ENCODE data around the gene SLFN12. TPM values are rescaled to one million over a fixed set of nuclear protein-coding genes. Genes with fewer than 3 reads are reported as not detected.
A peak's percentile ranks its signal among the peaks of the same experiment; 100 is the strongest.
"Not testable (repeated sequence)": the region's sequence is repeated elsewhere in the genome, so short reads cannot be mapped to it uniquely, and the experiment has no call there.

Gene SLFN12
- total RNA-seq, 1 donor from 2014 or later, result 6.6 TPM

DNA sequence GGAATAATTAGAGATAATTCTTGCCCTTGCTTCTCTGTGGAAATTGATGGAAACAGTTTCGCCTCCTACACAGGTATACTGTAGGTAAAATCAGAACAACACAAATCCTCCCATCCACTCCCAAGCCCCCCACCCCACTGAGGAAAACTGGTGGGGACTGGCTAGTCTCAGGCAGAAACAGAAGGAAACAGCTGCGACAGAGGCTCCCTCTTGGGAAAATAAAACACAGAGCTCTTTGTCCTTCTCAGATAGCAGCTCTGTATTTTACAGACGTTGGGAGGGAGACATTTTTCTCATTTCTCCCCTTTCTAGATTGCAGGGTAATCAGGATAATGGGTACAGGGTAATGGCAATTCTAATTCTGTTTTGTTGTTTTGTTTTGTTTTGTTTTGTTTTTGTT, 15.2 kb upstream of the SLFN12 start:
- H3K4me3 Mint-ChIP-seq, result peak overlapping the region; percentile 67
- no peaks in the 10 kb centered on the region for H3K27me3 Mint-ChIP-seq (ENCODE audit: insufficient read depth)
- peaks cover 27% of the 10 kb centered on the region for H3K4me1 Mint-ChIP-seq (ENCODE audit: low read depth)
- intact Hi-C loops (cut with micrococcal nuclease), result no loop called here
- peak overlapping the region; percentile 66 for H3K27ac Mint-ChIP-seq
- H3K9me3 Mint-ChIP-seq, result no peaks in the 10 kb centered on the region
- no peak for DNase-seq (ENCODE audit: low spot score)
- H3K36me3 Mint-ChIP-seq (ENCODE audit: low read depth), result peaks cover 40% of the 10 kb centered on the region

DNA sequence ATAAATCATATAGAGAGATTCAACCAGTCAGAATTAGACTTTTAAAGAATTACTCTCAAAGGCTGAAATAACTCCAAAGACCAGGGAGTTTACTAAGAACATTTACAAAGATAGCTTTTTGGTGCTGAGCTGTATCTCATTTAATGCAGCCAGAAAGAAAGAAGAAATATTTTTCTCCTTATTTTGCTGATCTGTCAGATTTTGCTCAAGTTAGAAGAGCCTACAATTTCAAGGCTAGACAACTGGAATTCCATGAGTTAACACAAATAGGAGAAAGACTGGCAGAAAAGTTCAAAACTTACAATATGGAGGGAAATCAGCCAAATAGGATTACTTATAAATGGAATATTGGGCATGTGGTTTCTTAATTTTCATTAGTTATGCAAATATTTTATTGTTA, 6.1 kb upstream of the SLFN12 start:
- no peak overlapping the region for H3K27ac Mint-ChIP-seq
- H3K4me3 Mint-ChIP-seq, result no peak overlapping the region
- H3K4me1 Mint-ChIP-seq (ENCODE audit: low read depth), result peaks cover 8% of the 10 kb centered on the region
- no peaks in the 10 kb centered on the region for H3K9me3 Mint-ChIP-seq
- intact Hi-C loops (cut with micrococcal nuclease), result loop anchor here (10.0 kb wide), 1 partner anchor 294 kb away; the partner anchor contains the start of genes NLE1 and UNC45B
- no peak for DNase-seq (ENCODE audit: low spot score)
- no peaks in the 10 kb centered on the region for H3K27me3 Mint-ChIP-seq (ENCODE audit: insufficient read depth)
- H3K36me3 Mint-ChIP-seq (ENCODE audit: low read depth), result peaks cover 32% of the 10 kb centered on the region

DNA sequence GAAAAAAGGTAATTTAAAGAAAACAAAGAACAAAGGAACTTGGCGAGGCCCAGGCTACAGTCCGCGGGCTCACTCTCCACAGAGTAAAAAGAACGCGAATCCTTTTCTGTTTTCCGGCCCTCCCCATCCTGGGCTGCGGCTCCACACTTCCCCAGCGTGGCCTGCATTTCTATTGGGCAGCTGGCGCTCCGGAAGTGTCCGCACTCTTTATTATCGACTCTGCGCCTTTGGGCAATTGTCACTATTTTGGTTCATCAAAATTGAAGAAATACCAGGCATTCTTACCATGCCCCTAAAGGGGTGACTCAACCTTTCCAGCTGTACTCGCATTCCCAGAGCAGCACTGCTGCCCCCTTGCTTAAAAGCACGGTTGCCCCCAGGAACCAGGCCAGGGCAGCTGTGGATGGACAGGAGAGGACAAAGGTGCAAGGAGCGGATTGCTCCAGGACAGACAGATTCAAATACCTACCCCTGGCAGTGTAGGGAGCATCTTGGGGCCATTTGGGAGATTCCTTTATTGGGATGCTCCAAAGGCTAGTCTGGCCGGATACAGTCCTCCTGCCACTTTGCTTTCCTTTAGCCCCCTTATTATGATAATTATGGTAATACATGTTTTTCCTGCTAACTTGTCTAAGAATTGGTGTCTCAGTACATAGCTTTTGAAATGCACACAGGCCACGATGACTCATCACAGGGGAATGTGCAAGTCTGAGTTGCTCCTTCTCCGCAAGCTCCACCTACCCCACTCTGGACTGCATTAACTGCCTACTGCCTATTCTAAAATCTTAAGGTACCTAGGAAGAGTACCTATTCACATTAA, 985 bp upstream of the SLFN12 start:
- H3K4me1 Mint-ChIP-seq (ENCODE audit: low read depth), result peaks cover 43% of the 10 kb centered on the region
- peak overlapping the region; percentile 86 for H3K4me3 Mint-ChIP-seq
- peak overlapping the region; percentile 84 for H3K27ac Mint-ChIP-seq
- DNase-seq (ENCODE audit: low spot score), result peak; percentile 44
- H3K36me3 Mint-ChIP-seq (ENCODE audit: low read depth), result peaks cover 13% of the 10 kb centered on the region
- no peaks in the 10 kb centered on the region for H3K27me3 Mint-ChIP-seq (ENCODE audit: insufficient read depth)
- intact Hi-C loops (cut with micrococcal nuclease), result loop anchor here (1.0 to 10.0 kb wide), 7 partner anchors 15 to 288 kb away; partner anchors contain the start of genes NLE1, SLFN11, SLFN12L and SLFN13
- no peaks in the 10 kb centered on the region for H3K9me3 Mint-ChIP-seq

DNA sequence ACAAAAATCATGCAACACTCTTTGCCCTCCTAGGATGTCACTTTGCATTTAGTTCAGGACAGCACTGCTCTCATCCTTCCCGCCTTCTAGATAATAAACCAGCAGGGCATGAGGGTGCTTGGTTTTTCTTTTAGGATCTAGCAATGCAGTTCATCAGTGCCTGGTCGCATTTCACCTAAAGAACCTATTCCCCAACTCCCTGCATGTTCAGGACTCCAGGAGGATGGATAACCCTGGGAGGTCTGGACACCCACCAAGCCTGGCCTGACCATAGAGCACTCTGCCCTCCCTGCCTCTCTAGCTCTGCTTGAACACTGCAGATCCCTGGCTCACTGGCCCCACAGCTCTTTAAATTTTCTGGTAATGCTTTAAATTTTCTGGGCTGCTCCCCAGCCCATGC, 2.6 kb downstream of the SLFN12 start:
- H3K36me3 Mint-ChIP-seq (ENCODE audit: low read depth), result peaks cover 19% of the 10 kb centered on the region
- no peak for DNase-seq (ENCODE audit: low spot score)
- H3K4me1 Mint-ChIP-seq (ENCODE audit: low read depth), result peaks cover 66% of the 10 kb centered on the region
- no peak overlapping the region for H3K4me3 Mint-ChIP-seq
- H3K27ac Mint-ChIP-seq, result no peak overlapping the region
- no peaks in the 10 kb centered on the region for H3K9me3 Mint-ChIP-seq
- intact Hi-C loops (cut with micrococcal nuclease), result loop anchor here (10.0 kb wide), 1 partner anchor 285 kb away; the partner anchor contains the start of genes NLE1 and UNC45B
- no peaks in the 10 kb centered on the region for H3K27me3 Mint-ChIP-seq (ENCODE audit: insufficient read depth)

DNA sequence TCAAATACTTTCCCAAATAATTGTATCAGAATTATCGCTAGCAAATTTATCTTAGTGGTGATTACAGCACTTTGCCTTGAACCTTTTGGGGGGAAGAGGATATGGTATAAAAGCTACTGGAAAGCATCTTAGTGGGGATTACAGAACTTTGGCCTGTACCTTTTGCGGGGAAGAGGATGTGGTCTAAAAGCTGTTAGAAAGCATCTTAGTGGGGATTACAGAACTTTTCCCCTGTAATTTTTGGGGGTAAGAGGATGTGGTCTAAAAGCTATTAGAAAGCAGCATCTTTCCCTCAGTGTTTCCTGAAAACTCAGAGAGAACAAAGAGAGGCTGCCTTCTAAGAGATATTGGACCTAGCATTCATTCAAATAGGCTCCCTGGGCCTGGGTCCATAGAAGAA, 4.1 kb downstream of the SLFN12 start:
- peak overlapping the region; percentile 34 for H3K27ac Mint-ChIP-seq
- peak overlapping the region; percentile 37 for H3K4me3 Mint-ChIP-seq
- H3K27me3 Mint-ChIP-seq (ENCODE audit: insufficient read depth), result no peaks in the 10 kb centered on the region
- DNase-seq (ENCODE audit: low spot score), result no peak
- H3K9me3 Mint-ChIP-seq, result no peaks in the 10 kb centered on the region
- peaks cover 18% of the 10 kb centered on the region for H3K36me3 Mint-ChIP-seq (ENCODE audit: low read depth)
- peaks cover 56% of the 10 kb centered on the region for H3K4me1 Mint-ChIP-seq (ENCODE audit: low read depth)
- intact Hi-C loops (cut with micrococcal nuclease), result no loop called here

DNA sequence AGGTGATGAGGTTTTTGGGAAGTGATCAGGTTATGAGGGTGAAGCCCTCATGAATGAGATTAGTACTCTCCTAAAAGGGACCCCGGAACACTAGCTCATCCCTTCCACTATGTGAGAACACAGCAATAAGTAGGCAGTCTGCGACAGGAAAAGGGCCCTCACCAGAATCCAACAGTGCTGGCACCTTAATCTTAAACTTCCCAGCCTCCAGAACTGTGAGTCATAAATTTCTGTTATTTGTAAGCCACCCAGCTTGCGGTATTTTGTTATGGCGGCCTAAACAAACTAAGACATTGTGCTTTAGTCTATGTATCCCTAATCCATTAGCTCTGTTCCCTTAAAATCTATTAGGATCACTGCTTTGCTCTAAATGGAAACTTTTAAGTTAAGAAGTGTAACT, 8.5 kb downstream of the SLFN12 start:
- Mint-ChIP-seq H3K27me3 (ENCODE audit: insufficient read depth) (no peaks in the 10 kb centered on the region), H3K9me3 (no peaks in the 10 kb centered on the region), H3K36me3 (ENCODE audit: low read depth) (peaks cover 36% of the 10 kb centered on the region), H3K4me1 (ENCODE audit: low read depth) (peaks cover 28% of the 10 kb centered on the region), H3K27ac (no peak overlapping the region), H3K4me3 (no peak overlapping the region)
- intact Hi-C loops (cut with micrococcal nuclease), result no loop called here
- no peak for DNase-seq (ENCODE audit: low spot score)

DNA sequence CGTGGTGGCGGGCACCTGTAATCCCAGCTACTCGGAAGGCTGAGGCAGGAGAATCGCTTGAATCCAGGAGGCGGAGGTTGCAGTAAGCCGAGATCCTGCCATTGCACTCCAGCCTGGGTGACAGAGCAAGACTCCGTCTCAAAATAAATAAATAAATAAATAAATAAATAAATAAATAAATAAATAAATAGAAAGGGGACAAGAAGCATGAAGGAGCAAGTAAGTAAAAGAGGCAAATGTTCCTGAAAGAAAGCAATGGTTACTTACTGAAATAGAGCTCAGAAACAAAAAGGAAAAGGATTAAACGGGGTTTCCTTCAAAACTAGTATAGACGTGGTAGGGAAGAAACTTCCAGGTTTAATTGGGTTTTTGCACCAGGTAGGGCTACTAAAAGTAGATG, 11.2 kb downstream of the SLFN12 start:
- intact Hi-C loops (cut with micrococcal nuclease); DNase-seq (ENCODE audit: low spot score); H3K27me3 Mint-ChIP-seq (ENCODE audit: insufficient read depth); H3K9me3 Mint-ChIP-seq; H3K4me3 Mint-ChIP-seq; H3K27ac Mint-ChIP-seq; H3K4me1 Mint-ChIP-seq (ENCODE audit: low read depth): not testable (repeated sequence)
- H3K36me3 Mint-ChIP-seq (ENCODE audit: low read depth), result peaks cover 37% of the 10 kb centered on the region

DNA sequence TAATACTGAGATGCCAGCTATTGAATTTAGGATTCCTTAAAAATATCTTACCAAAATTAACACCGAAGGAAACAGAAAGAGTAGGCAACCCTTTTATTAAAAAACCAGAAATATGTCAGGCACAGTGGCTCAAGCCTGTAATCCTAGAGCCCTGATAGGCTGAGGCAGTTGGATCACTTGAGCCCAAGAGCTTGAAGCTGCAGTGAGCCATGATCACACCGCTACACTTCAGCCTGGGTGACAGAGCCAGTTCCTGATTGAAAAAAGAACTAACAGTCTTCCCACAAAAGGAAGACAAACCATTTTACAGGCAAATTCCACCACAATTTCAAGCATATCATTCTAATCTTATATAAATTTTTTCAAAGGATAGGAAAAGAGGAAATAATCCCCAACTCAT, 15.6 kb downstream of the SLFN12 start:
- peaks cover 25% of the 10 kb centered on the region for H3K9me3 Mint-ChIP-seq
- H3K27ac Mint-ChIP-seq, result no peak overlapping the region
- peaks cover 52% of the 10 kb centered on the region for H3K36me3 Mint-ChIP-seq (ENCODE audit: low read depth)
- intact Hi-C loops (cut with micrococcal nuclease), result no loop called here
- DNase-seq (ENCODE audit: low spot score), result no peak
- no peak overlapping the region for H3K4me3 Mint-ChIP-seq
- no peaks in the 10 kb centered on the region for H3K4me1 Mint-ChIP-seq (ENCODE audit: low read depth)
- H3K27me3 Mint-ChIP-seq (ENCODE audit: insufficient read depth), result no peaks in the 10 kb centered on the region

DNA sequence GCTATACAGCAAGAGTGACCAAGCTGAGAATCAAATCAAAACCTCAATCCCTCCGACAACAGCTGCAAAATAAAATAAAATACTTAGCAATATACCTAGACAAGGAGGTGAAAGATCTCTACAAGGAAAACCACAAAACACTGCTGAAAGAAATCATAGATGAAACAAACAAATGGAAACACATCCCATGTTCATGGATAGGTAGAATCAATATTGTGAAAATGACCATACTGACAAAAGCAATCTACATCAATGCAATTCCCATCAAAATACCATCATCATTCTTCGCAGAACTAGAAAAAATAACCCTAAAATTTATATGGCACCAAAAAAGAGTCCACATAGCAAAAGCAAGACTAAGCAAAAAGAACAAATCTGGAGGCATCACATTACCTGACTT, 17.6 kb downstream of the SLFN12 start:
- H3K27ac Mint-ChIP-seq; H3K4me1 Mint-ChIP-seq (ENCODE audit: low read depth); H3K4me3 Mint-ChIP-seq; H3K27me3 Mint-ChIP-seq (ENCODE audit: insufficient read depth); DNase-seq (ENCODE audit: low spot score); intact Hi-C loops (cut with micrococcal nuclease): not testable (repeated sequence)
- Mint-ChIP-seq H3K9me3 (peaks cover 25% of the 10 kb centered on the region), H3K36me3 (ENCODE audit: low read depth) (peaks cover 63% of the 10 kb centered on the region)

DNA sequence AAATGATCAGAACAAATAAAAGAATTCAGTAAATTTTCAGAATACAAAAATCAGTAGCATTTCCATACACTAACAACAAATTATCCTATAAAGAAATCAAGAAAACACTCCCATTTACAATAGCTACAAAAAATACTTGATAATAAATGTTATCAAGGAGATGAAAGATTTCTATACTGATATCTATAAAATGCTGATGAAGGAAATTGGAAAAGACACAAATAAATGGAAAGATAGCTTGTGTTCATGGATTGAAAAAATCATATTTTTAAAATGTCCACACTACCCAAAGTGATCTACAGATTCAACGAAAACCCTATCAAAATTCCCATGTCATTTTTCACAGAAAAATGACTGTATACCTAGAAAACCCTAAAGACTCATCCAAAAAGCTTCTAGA, 18.1 kb downstream of the SLFN12 start:
- no peaks in the 10 kb centered on the region for H3K4me1 Mint-ChIP-seq (ENCODE audit: low read depth)
- intact Hi-C loops (cut with micrococcal nuclease), result no loop called here
- peaks cover 63% of the 10 kb centered on the region for H3K36me3 Mint-ChIP-seq (ENCODE audit: low read depth)

DNA sequence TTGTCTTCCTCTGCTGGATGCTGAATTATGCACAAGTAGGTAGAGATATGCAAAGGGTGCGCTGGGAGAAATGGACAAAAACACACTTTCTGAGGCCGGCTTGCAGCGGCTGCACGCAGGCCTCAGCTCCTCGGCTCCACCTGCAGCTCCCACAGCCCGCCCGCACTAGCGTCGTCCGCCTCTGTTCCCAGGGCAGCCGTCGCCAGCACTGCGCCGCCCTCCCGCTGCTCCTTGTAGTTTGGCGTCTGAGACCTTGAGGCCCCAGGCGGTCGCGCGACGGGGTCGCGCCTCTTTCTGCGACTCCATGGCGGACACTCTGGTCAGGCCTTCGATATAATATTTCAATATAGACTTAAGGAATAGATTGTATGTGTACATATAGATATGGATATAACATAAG, 24.8 kb downstream of the SLFN12 start:
- DNase-seq (ENCODE audit: low spot score), result no peak
- peaks cover 44% of the 10 kb centered on the region for H3K36me3 Mint-ChIP-seq (ENCODE audit: low read depth)
- no peak overlapping the region for H3K4me3 Mint-ChIP-seq
- no peaks in the 10 kb centered on the region for H3K9me3 Mint-ChIP-seq
- H3K27ac Mint-ChIP-seq, result no peak overlapping the region
- H3K4me1 Mint-ChIP-seq (ENCODE audit: low read depth), result no peaks in the 10 kb centered on the region
- no peaks in the 10 kb centered on the region for H3K27me3 Mint-ChIP-seq (ENCODE audit: insufficient read depth)
- intact Hi-C loops (cut with micrococcal nuclease), result no loop called here

More for the DNA sequence above, 18.1 kb downstream of the SLFN12 start:
- Mint-ChIP-seq H3K27ac (no peak overlapping the region), H3K27me3 (ENCODE audit: insufficient read depth) (no peaks in the 10 kb centered on the region), H3K4me3 (no peak overlapping the region), H3K9me3 (peaks cover 25% of the 10 kb centered on the region)
- DNase-seq (ENCODE audit: low spot score), result no peak

DNA sequence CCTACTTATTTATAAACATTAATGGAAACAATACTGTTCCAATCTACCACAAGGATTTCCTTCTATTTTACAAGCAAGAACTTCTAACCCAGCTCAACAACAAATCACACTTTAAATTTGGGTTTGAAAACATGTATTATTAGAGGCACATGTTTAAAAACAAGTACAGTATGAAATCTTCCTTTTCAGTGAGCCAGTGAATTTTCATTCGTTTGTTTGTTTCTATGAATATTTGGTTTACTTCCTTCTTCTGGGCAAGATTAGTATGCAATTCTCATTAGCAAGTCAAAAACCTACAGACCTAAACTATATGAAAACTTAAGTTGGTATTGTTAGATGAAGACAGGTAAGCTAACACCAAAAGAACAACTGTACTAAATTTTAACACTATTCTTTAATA, 25.7 kb downstream of the SLFN12 start:
- intact Hi-C loops (cut with micrococcal nuclease), result no loop called here
- Mint-ChIP-seq H3K36me3 (ENCODE audit: low read depth) (peaks cover 38% of the 10 kb centered on the region), H3K27me3 (ENCODE audit: insufficient read depth) (no peaks in the 10 kb centered on the region), H3K4me3 (no peak overlapping the region), H3K4me1 (ENCODE audit: low read depth) (no peaks in the 10 kb centered on the region), H3K27ac (no peak overlapping the region), H3K9me3 (no peaks in the 10 kb centered on the region)
- no peak for DNase-seq (ENCODE audit: low spot score)

DNA sequence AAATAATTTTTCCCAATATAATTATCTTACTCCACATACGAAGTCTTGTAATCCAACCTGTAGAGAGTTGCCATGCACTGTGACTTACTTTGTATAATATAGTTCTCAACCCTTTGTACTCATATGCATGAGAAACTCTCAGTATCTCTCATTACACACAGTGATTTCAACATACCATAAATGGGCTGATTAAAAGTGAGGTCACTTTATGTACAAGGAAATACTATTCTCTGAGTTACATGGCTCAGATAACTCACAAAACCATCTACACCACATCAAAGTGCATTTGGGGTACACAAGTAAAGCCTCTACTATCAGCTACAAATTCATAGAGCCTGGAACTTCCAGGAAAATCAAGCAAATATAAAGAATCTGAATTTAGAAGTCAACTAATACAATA, 27.9 kb downstream of the SLFN12 start:
- Mint-ChIP-seq H3K4me1 (ENCODE audit: low read depth) (no peaks in the 10 kb centered on the region), H3K36me3 (ENCODE audit: low read depth) (peaks cover 18% of the 10 kb centered on the region), H3K9me3 (peaks cover 3% of the 10 kb centered on the region), H3K27me3 (ENCODE audit: insufficient read depth) (no peaks in the 10 kb centered on the region), H3K4me3 (no peak overlapping the region), H3K27ac (no peak overlapping the region)
- intact Hi-C loops (cut with micrococcal nuclease), result no loop called here
- DNase-seq (ENCODE audit: low spot score), result no peak

All from activated T-helper 1 cell treated with anti-CD3 and anti-CD28 coated beads, Interleukin-12 subunit alpha, Interleukin-12 subunit beta, Interleukin-2, Interleukin-4 antibody, amounts not matched to agents 30 ng/mL and 10 ng/mL and 1 ng/mL, durations not matched to agents 14 hours and 24 hours and 36 hours (primary cell).